H9 (cell line): ENCODE measurements around the gene NT5DC3. TPM values are rescaled to one million over a fixed set of nuclear protein-coding genes. Genes with fewer than 3 reads are reported as not detected.

Source experiments
- DNase-seq: peaks from one replicate; pipeline ENCODE4 v3.0.0-alpha.2; 2017
- H2AFZ ChIP-seq: one replicate; pipeline ENCODE4 v1.6.1; 2013; ENCODE audit warnings: mild to moderate bottlenecking, low read length, control low read depth, moderate library complexity
- H2AK5ac ChIP-seq: 2 replicates; pipeline ENCODE4 v1.6.1; 2013; ENCODE audit warnings: low read length, control low read depth, mixed read lengths; ENCODE audit not compliant: insufficient read length
- H2BK120ac ChIP-seq: one replicate; pipeline ENCODE4 v1.6.1; 2013; ENCODE audit warnings: low read depth, mild to moderate bottlenecking, low read length, control low read depth, inconsistent platforms; ENCODE audit not compliant: poor library complexity, severe bottlenecking
- H2BK12ac ChIP-seq: 2 replicates; pipeline ENCODE4 v1.6.1; 2013; ENCODE audit warnings: low read length, control low read depth, mixed read lengths, low read depth; ENCODE audit not compliant: insufficient read length
- H2BK15ac ChIP-seq: 2 replicates; pipeline ENCODE4 v1.6.1; 2013; ENCODE audit warnings: low read depth, low read length, control low read depth
- H2BK20ac ChIP-seq: one replicate; pipeline ENCODE4 v1.6.1; 2013; ENCODE audit warnings: low read depth, mild to moderate bottlenecking, low read length, control low read depth, inconsistent platforms; ENCODE audit not compliant: poor library complexity, severe bottlenecking
- H2BK5ac ChIP-seq: 2 replicates; pipeline ENCODE4 v1.6.1; 2013; ENCODE audit warnings: low read length, control low read depth, mixed read lengths; ENCODE audit not compliant: insufficient read length
- H3K14ac ChIP-seq: 2 replicates; pipeline ENCODE4 v1.6.1; 2013; ENCODE audit warnings: low read length, control low read depth; ENCODE audit not compliant: insufficient read depth
- H3K18ac ChIP-seq: 2 replicates; pipeline ENCODE4 v1.6.1; 2013; ENCODE audit warnings: low read depth, mild to moderate bottlenecking, mixed read lengths, low read length, control low read depth; ENCODE audit not compliant: insufficient read length
- H3K23ac ChIP-seq: 2 replicates; pipeline ENCODE4 v1.6.1; 2013; ENCODE audit warnings: low read length, control low read depth, mixed read lengths, low read depth; ENCODE audit not compliant: insufficient read length
- H3K23me2 ChIP-seq: 2 replicates; pipeline ENCODE4 v1.6.1; 2013; ENCODE audit warnings: low read depth, mild to moderate bottlenecking, mixed read lengths, low read length, control low read depth; ENCODE audit not compliant: insufficient read length, poor library complexity, severe bottlenecking
- H3K27ac ChIP-seq: 2 replicates; pipeline ENCODE4 v1.5.1; 2013; ENCODE audit warnings: low read length, control low read depth, mixed read lengths, low read depth; ENCODE audit not compliant: insufficient read length
- H3K27me3 ChIP-seq: 2 replicates; pipeline ENCODE4 v1.6.1; 2013; ENCODE audit warnings: low read length, control low read depth, inconsistent platforms; ENCODE audit not compliant: insufficient read depth
- H3K4ac ChIP-seq: 2 replicates; pipeline ENCODE4 v1.6.1; 2013; ENCODE audit warnings: low read depth, mild to moderate bottlenecking, control low read depth, inconsistent platforms, low read length, moderate library complexity
- H3K4me1 ChIP-seq: 2 replicates; pipeline ENCODE4 v1.6.1; 2013; ENCODE audit warnings: low read length, control low read depth, inconsistent platforms; ENCODE audit not compliant: insufficient read depth
- H3K4me2 ChIP-seq: 2 replicates; pipeline ENCODE4 v1.6.1; 2013; ENCODE audit warnings: low read length, control low read depth, mixed read lengths; ENCODE audit not compliant: insufficient read length, insufficient read depth
- H3K56ac ChIP-seq: 2 replicates; pipeline ENCODE4 v1.6.1; 2013; ENCODE audit warnings: low read depth, mild to moderate bottlenecking, mixed read lengths, low read length, control low read depth; ENCODE audit not compliant: insufficient read length
- H3K79me1 ChIP-seq: 2 replicates; pipeline ENCODE4 v1.6.1; 2013; ENCODE audit warnings: low read depth, mild to moderate bottlenecking, moderate library complexity, low read length, control low read depth, inconsistent platforms; ENCODE audit not compliant: insufficient read depth, poor library complexity, severe bottlenecking
- H3K79me2 ChIP-seq: 2 replicates; pipeline ENCODE4 v1.6.1; 2013; ENCODE audit warnings: low read length, control low read depth, inconsistent platforms; ENCODE audit not compliant: insufficient read depth
- H3K9ac ChIP-seq: 2 replicates; pipeline ENCODE4 v1.6.1; 2013; ENCODE audit warnings: low read length, control low read depth, mixed read lengths; ENCODE audit not compliant: insufficient read length; ENCODE audit errors: extremely low read depth
- H3K9me3 ChIP-seq: one replicate; pipeline ENCODE4 v1.6.1; 2013; ENCODE audit warnings: low read depth, low read length, inconsistent platforms; ENCODE audit not compliant: control insufficient read depth
- H3T11ph ChIP-seq: one replicate; pipeline ENCODE4 v1.6.1; 2013; ENCODE audit warnings: mild to moderate bottlenecking, low read length, control low read depth, inconsistent platforms
- H4K20me1 ChIP-seq: one replicate; pipeline ENCODE4 v1.6.1; 2013; ENCODE audit not compliant: control insufficient read depth, insufficient read length, insufficient read depth
- H4K5ac ChIP-seq: 2 replicates; pipeline ENCODE4 v1.6.1; 2013; ENCODE audit warnings: low read depth, mild to moderate bottlenecking, mixed read lengths, low read length, control low read depth; ENCODE audit not compliant: insufficient read length
- H4K8ac ChIP-seq: replicated peaks from 2 replicates; pipeline ENCODE4 v1.6.1; 2013; ENCODE audit warnings: low read length, control low read depth, mixed read lengths, low read depth; ENCODE audit not compliant: insufficient read length
- H4K91ac ChIP-seq: 2 replicates; pipeline ENCODE4 v1.6.1; 2013; ENCODE audit warnings: low read depth, mild to moderate bottlenecking, moderate library complexity, mixed read lengths, low read length, control low read depth; ENCODE audit not compliant: insufficient read length
- H3K27ac Mint-ChIP-seq, 3 experiments: 2 replicates in 2 of 3; 3 replicates in 1 of 3; pipeline ENCODE4 v1.8.0; 2020 to 2021; ENCODE audit warnings: mixed read lengths in 3 of 3, mild to moderate bottlenecking in 1 of 3, moderate library complexity in 1 of 3
- H3K27me3 Mint-ChIP-seq: 2 replicates; pipeline ENCODE4 v1.8.0; 2021; ENCODE audit warnings: low read depth, mild to moderate bottlenecking, moderate library complexity, mixed read lengths
- H3K36me3 Mint-ChIP-seq, 3 experiments: 2 replicates in 2 of 3; 3 replicates in 1 of 3; pipeline ENCODE4 v1.8.0; 2020 to 2021; ENCODE audit warnings: low read depth in 3 of 3, mixed read lengths in 3 of 3; ENCODE audit not compliant: insufficient read depth in 1 of 3
- H3K4me1 Mint-ChIP-seq, 2 experiments: 2 replicates each; pipeline ENCODE4 v1.8.0; 2020; ENCODE audit warnings: mixed read lengths in 2 of 2
- H3K4me3 Mint-ChIP-seq, 2 experiments: 2 replicates in 1 of 2; 3 replicates in 1 of 2; pipeline ENCODE4 v1.8.0; 2020 to 2021; ENCODE audit warnings: mild to moderate bottlenecking in 2 of 2, mixed read lengths in 2 of 2, moderate library complexity in 1 of 2
- H3K9me3 Mint-ChIP-seq, 2 experiments: 2 replicates in 1 of 2; 3 replicates in 1 of 2; pipeline ENCODE4 v1.8.0; 2020; ENCODE audit warnings: mild to moderate bottlenecking in 2 of 2, mixed read lengths in 2 of 2, moderate library complexity in 1 of 2
- CTCF ChIP-seq: fragments of 200-600 bp; sonication (generic); conservative IDR thresholded peaks from 3 replicates; pipeline ENCODE4 v1.8.0; 2021; ENCODE audit warnings: antibody characterized with exemption, mild to moderate bottlenecking
- WGBS: extraction: QIAGEN DNeasy Blood & Tissue Kit; methylation state at CpG from one replicate; pipeline ENCODE4 v1.1.7; 2013; ENCODE audit warnings: missing lambda C conversion rate, low lambda C conversion rate, mixed read lengths; ENCODE audit not compliant: insufficient read length; ENCODE audit errors: extremely low coverage; 5-methylcytosine and 5-hydroxymethylcytosine counted together
- total RNA-seq: library from RNA; stranded (reverse); gene quantifications from 2 replicates; pipeline ENCODE4 v1.2.1, GENCODE V29; 2021

Gene NT5DC3
- total RNA-seq, 1 experiment from 2014 or later = 13.6 TPM

- no peaks in the 10 kb centered on the region for H3K9me3 ChIP-seq
- no peak overlapping the region for H4K91ac ChIP-seq
- no peak overlapping the region for H3K14ac ChIP-seq
- no peak overlapping the region for H3K23ac ChIP-seq
- H3K9me3 Mint-ChIP-seq = no peaks in the 10 kb centered on the region
- H2BK20ac ChIP-seq = no peak overlapping the region
- DNase-seq = no peak
- no peaks in the 10 kb centered on the region for H4K20me1 ChIP-seq
- H3K4ac ChIP-seq = no peak overlapping the region
- H3K18ac ChIP-seq = no peak overlapping the region
- no peak overlapping the region for H2BK15ac ChIP-seq
- no peaks in the 10 kb centered on the region; the same call in 1 of the 2 replicates for H3K27me3 Mint-ChIP-seq
- H3K27me3 ChIP-seq = no peaks in the 10 kb centered on the region
- H3K4me3 Mint-ChIP-seq = no peak overlapping the region
- no peak overlapping the region for H2BK12ac ChIP-seq
- TF ChIP-seq CTCF = peak; percentile 57
- H3K4me1 ChIP-seq = no peaks in the 10 kb centered on the region
- no peaks in the 10 kb centered on the region for H3K79me2 ChIP-seq
- no peak overlapping the region for H3K4me2 ChIP-seq
- H2BK120ac ChIP-seq = no peak overlapping the region
- no peak overlapping the region for H2AK5ac ChIP-seq
- no CpG with 5 or more reads among the region's 4 CpGs for WGBS
- H3K36me3 Mint-ChIP-seq = no peaks in the 10 kb centered on the region
- no peaks in the 10 kb centered on the region for H3K79me1 ChIP-seq
- no peak overlapping the region for H3K27ac Mint-ChIP-seq
- H2AFZ ChIP-seq = no peak overlapping the region
- H3K27ac ChIP-seq = no peak overlapping the region
- no peaks in the 10 kb centered on the region for H3K23me2 ChIP-seq
- H3K9ac ChIP-seq = no peak overlapping the region
- H2BK5ac ChIP-seq = no peak overlapping the region
- H3K4me1 Mint-ChIP-seq = peaks cover 7 to 10% of the 10 kb centered on the region in 2 experiments
- no peak overlapping the region for H4K8ac ChIP-seq
- no peak overlapping the region for H3T11ph ChIP-seq
- no peak overlapping the region for H4K5ac ChIP-seq
- H3K56ac ChIP-seq = no peak overlapping the region
These were observed 43.3 kb upstream of the NT5DC3 start for GRCh38 chr12:103884316-103884715.
